Stimulated activated CD8-positive, alpha-beta memory T cell treated with anti-CD3 and anti-CD28 coated beads, Interleukin-2, amount 100 ng/mL, for 1 hour (primary cell): ENCODE measurements around the gene TSPAN1.

ENCODE experiments used
- DNase-seq, 2 donors: peaks; one replicate each; pipeline ENCODE4 v3.0.0-alpha.2; 2020; ENCODE audit warnings: low read depth in 2 of 2

Gene TSPAN1

DNA sequence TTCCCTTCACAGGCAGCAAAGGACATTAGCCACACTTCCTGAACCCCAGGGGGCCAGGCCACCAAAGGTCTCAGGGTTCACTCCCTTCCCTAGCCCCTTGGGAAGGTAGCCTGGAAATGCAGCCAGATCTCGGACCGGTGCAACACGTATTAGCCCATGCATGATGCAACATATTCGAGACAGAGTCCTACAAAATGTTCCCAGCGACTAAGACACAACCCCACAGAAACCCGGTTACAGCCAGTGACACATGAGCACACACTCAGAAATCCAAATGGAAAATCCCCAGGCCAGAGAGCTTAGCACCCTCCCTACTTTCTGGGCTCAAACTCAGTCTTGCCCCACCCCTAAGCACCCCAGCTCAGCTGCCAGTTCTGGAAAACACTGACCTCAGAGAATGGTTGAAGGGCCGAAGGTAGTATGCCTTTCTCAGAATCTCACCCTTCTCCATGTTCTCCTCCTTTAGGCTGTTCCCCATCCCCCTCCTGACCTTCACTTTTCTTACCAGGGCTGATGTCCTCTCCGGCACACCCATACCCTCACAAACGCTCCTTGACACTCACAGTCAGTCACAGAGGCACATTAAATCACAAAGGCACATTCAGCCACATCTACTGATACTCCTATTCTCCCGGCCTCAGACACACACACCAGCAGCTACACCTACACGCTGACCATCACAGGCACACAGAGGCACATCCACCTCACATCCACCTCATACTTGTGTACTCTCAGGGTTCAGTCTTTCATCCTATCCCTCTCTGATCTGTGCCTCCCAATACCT, at the start of gene TSPAN1:
Gene TSPAN1, plus strand, starts transcription at position 640 of the 784 bp plus-strand sequence. CDS start 6,021 bp downstream, outside the sequence.
- DNase-seq: no peak

GRCh38 chr1:46128344-46128743, 46.5 kb upstream of the TSPAN1 start:
- DNase-seq: no peak

GRCh38 chr1:46130121-46130520, 44.8 kb upstream of the TSPAN1 start:
- no peak for DNase-seq

- DNase-seq: no peak
Observed at GRCh38 chr1:46130606-46131005, 44.3 kb upstream of the TSPAN1 start.

DNA sequence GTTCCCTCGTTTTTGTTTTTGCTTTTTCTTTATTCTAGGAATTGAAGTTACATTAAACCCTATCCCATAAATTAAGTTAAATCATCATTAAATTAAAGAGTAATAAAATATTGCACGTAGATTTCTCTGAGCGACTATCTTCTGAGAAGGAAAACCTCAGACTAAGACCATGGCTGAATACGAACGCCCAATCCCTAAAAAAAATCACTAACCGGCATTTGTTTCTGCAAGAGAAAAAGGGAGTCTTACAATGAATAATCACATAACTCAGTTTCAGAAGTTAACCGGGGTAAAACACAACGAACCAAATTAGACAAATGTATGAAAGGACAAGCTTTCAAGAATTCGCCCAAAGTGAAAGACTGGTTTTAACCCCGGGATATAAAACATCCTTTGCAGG, 43.8 kb upstream of the TSPAN1 start:
- no peak for DNase-seq

GRCh38 chr1:46131712-46132528, 43.0 kb upstream of the TSPAN1 start:
- DNase-seq: peak in 1 of 2 donors; percentile 5

DNA sequence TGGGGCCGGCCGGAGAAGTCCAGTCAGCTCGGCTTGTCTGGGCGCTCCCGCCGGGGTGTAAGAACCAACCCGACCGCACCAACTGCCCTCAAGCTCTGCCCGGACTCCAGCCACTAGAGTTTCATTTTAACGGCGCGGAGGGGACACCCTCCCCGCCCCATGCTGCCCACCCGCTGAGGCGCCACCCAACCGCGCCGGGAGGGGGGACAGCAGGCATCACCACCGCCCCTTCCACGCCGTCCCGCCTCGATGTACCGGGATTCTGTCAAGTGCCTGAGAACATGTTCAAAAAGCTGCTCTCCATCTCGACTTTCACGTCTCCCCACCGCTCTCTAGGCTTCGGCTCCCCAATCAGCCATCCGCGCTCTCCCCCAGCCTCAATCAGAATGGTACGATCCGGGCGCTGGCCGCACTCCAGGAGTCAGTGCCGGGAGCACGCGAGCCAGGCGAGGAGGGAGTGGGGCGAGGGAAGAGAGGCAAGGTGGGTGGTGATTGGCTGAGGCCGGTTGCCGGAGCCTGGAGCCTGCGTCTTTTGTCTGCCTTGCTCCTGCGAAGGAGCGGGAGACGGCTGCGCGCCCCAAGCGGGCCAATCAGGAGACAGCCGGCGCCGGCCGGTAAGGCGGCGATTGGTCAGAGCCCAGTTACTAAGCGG, 42.2 kb upstream of the TSPAN1 start, which contains the start of gene PIK3R3:
Gene PIK3R3, minus strand, starts transcription at position 101 of the 652 bp plus-strand sequence. CDS start 677 bp downstream, outside the sequence.
- peak; percentile 68 to 71 for DNase-seq

- no peak for DNase-seq
Observed at GRCh38 chr1:46133181-46133658, 41.7 kb upstream of the TSPAN1 start.

DNA sequence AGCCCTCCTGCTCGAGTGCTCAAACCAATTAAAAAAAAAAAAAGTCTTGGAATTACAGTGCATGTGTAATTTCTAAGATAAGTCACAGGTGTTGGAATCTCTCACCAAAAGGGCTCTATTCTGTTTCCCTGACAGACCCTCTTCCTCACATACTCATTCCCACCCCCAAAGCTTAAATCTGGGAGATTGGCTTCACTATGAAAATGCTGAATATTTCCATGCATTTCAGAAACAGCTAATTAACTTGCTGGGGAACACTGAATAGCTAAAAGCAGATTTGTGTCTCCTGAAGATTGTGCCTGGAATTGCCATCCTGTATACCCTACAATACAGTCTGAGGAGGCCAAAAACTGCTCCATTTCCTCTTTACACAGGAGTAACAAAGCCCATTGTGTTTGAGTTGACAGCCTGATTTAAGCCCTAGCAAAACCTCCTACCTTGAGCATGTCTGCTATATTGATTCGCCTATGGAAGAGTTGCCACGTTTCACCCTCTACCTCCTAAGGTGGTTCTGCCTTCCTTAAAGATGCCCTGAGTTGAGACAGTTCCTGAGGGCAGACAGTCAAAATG, 41.0 kb upstream of the TSPAN1 start:
- DNase-seq: no peak

GRCh38 chr1:46134660-46135331, 40.1 kb upstream of the TSPAN1 start:
- no peak for DNase-seq

- no peak for DNase-seq
Observed at GRCh38 chr1:46136711-46137110, 38.2 kb upstream of the TSPAN1 start.

DNA sequence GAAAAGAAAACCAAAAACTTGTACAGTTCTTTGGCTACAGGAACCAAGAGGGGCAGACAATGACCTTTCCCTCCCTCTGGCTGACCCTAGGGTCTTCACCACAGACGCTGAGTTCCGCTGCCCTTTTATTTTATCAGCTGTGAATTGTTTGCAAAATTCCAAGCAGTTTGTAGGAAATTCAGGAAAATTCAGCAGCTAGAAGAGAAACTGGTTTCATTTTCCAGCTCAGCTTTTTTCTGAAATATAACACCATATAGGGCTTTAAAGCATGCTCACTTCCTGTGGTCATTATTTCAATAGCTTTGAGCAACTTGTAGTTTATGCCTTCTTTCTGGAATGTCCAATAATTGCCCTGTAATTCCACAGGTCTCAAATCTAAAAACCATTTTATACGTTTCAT, 37.0 kb upstream of the TSPAN1 start:
- no peak for DNase-seq

DNA sequence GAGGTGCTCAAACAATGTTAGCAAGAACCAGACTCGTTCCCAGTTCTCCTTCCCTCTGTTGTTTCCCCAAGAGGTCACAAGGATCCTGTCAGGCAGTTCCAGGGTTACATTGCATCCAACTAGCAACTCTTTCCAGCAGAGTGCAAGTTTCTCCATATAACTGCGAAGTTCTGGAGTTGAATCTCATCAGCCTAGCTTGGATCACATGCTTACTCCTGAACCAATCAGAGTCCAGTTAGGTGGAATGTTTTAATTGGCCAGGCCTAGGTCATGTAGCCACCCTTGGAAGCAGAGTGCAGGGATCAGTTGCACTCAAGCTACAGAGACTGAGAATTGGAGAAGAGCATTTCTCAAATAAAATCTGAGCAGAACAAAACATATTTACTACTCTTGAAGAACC, 26.6 kb upstream of the TSPAN1 start:
- DNase-seq: no peak

DNA sequence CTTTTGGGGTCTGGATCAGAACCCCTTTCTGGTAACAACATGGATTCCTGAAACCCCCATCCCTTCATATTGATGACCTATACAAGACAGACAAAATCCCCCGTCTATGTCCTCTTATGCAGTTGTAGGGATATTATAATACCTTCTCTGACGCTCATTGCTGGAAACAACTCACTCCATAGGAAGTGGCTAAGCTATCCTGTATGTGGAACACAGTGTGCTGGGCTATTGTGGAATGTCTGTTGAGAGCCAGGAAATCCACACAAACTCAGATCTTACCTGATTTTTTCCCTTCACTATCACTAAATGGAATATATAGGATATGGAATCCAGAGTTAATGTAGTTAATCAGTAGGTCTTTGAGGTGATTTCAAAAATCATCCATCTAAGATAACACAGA, 24.8 kb upstream of the TSPAN1 start:
- no peak for DNase-seq

DNA sequence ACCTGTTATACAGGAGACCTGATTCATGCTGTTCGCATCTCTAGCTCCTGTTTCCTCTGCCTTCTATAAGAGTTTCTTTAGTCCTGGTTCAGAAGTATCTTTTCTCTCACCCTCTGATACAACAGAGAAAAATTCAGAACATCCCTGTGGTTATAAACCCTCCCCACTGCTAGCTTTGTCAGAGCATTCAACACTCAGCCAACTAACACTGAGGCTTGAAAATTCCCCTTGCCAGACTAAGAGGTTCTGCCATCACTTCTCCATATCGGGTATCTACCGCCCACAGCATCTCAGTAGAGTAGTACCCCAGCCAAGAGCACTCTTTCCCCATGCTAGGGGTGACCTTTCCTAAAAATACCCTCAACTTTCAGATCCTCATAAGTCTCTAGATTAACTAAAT, 22.9 kb upstream of the TSPAN1 start:
- no peak for DNase-seq

DNA sequence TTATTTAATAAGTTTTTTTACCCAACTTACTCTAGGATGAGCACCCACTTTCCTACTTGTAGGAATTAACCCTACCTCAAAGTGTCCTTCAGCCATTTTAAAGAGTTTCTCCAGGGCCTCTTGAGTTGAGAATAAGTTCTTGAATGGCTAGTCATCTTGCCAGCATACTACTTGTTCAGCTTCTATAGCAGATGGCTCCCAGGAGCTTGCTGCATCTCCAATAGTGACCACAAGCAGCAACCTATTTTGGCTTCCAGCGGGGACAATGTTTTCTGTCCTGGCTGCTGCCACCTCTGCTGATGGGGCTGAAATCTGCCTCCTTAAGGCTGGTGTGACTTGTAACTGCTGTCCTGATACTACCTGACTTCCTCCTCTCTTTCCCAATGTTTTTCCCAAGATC, 21.7 kb upstream of the TSPAN1 start:
- no peak for DNase-seq

- no peak for DNase-seq
Observed at GRCh38 chr1:46153732-46154131, 21.2 kb upstream of the TSPAN1 start.

DNA sequence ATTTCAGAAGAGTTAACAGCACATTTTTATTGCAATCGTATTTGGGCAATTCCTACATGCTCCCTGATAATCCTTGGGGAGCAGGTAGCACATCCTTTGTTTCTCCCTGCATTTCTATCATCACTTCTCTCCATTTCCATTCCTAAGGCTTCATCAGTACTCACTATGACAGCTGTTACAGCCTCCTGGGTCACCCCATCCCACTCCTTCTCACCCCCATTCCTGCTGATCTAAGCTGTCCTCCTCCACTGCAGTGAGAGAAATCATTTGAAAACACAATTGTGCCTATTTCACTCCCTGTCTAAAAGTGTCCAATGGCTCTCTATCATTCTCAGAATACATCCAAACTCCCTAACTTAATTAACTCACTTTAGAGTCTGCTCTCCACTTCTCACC, 17.0 kb upstream of the TSPAN1 start:
- DNase-seq: no peak

DNA sequence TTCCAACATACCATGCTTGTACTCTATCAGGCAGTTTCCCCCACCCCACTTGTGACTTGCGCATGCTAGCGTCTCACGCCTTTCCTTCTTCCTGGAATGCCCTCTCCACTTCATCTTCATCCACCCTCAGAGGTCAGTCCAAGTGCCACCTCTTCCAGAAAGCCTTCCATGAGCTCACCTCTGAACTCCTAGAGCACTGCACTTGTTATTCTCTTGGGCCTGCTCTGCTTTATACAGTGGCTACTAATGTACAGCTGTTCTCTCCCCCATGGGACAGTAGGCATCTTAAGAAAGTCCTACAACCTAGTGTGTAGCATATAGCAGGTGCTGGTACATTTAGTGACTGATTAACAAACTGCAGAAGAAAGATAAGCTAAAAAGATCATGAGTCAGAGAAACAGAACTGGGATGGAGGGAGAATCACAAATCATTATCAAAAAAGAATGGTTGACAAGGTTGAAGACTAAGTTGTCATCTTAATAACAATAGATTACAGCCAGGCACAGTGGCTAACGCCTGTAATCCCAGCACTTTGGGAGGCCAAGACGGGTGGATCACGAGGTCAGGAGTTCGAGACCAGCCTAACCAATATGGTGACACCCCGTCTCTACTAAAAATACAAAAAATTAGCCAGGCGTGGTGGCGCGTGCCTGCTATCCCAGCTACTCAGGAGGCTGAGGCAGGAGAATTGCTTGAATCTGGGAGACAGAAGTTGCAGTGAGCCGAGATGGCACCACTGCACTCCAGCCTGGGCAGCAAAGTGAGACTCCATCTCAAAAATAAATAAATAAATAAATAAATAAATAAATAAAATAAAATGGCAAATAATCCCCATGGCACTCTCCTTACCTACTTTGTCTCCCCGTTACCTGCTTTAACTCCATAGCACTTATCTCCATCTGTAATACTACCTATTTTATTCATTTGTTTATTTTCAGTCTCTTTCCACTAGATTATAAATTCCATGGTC, 16.3 kb upstream of the TSPAN1 start:
- DNase-seq: no peak

GRCh38 chr1:46159516-46159915, 15.4 kb upstream of the TSPAN1 start:
- DNase-seq: no peak
